ENCODE data around the gene PYGB.
A peak's percentile ranks its signal among the peaks of the same experiment; 100 is the strongest.

Gene PYGB

DNA sequence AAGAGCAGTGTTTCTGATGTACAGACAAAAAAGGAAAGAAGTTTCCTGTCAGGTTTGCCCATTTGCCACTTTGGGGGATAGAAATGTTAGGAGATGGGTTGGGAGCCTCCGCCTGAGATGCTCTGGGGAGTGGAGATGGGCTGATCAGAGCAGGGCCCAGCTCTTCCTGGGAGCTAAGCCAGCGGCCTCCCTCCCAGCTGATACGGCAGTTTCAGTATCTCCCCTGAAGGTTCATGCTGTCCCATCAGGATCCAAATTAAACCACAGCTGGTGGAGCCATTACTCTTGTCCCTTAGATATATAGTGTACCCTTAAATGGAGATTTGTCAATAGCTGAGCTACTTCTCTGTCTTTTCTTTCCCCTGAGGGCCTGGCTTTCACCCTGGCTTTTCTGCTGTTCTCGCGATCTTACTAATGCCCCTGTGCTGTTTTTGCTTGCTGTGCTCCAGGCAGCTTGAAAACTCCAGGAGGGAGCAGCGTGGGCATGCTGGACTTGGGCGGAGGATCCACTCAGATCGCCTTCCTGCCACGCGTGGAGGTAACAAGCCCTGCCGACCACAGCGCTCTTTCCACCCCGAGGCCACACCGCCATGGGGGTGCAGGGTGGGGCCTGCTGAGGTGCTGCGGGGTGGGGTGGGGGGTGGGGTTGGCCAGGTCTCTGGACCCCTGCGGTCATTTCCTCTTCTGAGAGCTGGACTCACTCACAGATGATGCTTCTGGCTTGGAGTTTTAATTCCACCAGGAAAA lies 31.5 kb upstream of the PYGB start:
- DNase-seq: no peak

DNA sequence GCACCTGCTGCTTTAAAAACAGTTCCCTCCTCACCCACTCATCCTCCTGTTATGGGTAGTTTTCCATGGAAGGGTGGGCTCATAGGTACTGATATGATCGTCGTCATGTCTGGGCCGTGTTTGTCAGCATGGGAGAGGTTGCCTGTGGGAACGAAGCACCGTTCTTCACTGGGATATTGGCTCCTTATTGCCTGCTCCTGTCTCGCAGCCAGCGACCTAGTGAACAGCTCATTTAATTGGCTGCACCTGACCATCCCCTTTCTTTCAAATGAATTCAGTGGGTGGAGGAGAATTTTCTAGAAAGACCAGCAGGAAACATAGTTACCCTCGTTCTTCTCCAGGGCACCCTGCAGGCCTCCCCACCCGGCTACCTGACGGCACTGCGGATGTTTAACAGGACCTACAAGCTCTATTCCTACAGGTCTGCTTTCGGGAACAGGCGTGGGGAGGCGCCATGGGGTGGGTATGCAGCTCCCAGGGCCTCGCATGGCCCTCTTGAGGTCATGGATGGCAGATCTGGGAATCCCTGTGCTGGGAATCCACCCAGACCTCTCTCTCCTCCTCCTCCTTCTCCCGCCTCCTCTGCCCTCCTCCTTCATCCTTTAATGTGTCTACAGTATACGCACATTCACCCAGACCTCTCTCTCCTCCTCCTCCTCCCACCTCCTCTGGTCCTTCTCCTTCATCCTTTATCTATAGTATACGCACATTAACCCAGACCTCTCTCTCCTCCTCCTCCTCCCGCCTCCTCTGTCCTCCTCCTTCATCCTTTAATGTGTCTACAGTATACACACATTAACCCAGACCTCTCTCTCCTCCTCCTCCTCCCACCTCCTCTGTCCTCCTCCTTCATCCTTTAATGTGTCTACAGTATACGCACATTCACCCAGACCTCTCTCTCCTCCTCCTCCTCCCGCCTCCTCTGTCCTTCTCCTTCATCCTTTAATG lies 30.4 kb upstream of the PYGB start:
- DNase-seq: no peak

- no peak for DNase-seq
Measured at GRCh38 chr20:25218109-25218486, 29.8 kb upstream of the PYGB start.

- DNase-seq: no peak
Measured at GRCh38 chr20:25218492-25218891, 29.4 kb upstream of the PYGB start.

DNA sequence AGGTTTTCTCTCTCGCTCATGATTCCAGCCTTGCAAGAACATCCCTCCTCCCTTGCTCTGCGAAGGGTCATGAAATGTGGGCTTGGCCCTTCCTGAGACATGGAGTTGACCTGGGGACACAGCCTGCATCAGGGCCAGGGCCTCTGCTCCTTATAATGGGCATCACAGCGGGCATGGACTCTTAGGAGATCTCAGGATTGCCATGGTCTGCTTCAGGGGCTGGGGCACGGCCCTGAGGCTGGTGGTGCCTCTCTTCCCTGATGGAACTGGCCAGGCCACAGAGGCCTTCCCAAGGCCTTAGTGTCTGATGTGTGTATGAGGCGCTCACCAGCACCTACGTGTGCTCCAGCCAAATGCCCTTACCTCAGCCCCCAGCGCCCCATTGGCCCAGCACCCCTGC lies 28.5 kb upstream of the PYGB start:
- DNase-seq: no peak

- no peak for DNase-seq
Measured at GRCh38 chr20:25220021-25220730, 27.7 kb upstream of the PYGB start.

DNA sequence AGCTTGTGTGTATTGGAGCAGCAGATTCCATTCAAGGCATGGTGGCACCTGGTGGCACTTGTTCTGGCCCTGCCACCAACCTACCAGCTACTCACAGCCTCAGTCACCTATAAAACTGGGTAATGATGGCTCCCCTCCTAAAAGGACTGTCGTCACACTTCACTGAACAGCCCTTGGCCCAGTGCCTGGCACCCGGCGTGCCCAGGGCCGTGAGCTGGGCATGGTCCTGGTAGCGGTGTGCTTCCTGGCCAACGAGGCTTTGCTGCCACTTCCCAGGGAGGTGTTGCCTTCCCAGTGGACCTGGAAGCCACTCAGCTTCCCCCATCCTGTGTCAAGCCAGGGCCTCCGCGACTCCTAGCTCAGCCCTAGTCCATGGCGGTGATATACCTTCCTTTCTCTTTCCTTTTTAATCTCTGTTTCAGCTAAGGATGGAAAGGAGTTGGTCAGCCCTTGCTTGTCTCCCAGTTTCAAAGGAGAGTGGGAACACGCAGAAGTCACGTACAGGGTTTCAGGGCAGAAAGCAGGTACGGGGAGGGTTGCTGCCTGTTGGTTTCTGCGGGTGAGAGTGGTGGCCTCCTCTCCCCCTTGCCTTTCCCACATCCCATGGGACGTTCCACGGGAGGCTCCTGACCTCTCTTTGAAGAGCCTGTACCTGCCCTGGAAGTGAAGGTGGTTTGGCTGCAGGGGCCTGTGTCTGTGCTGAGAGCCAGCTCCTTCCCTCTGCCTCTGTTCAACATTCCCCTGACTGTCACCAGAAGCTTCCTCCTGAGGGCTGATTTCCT lies 26.9 kb upstream of the PYGB start:
- no peak for DNase-seq

GRCh38 chr20:25221592-25222460 lies 26.1 kb upstream of the PYGB start:
- DNase-seq: no peak

DNA sequence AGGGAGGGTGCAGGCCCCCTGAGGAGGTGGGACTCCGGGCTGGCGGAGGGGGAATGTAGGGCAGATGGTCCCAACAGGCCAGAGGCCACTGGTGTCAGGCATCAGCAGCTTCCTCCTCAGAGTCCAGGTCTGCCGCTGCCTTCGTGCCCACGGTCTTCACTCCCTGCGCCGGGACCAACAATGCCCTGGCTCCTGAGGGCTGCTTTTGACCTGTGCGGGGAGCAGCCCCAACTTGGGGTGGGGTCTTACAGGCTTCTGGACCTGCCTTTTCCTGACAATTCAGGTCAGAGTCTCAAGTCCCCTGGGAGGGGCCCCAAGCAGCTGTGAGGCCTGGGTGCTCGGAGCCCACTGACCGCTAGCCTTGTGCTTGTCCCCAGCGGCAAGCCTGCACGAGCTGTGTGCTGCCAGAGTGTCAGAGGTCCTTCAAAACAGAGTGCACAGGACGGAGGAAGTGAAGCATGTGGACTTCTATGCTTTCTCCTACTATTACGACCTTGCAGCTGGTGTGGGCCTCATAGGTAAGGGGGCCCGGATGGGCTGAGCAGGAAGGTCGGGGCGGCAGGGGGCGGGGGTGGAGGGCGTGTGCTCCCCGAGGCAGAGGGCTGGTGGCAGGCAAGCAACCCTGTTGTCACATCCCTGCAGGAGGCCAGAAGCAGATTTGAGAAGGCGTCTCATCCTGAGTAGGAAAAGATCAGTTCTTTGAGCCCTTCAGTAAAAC lies 25.3 kb upstream of the PYGB start:
- no peak for DNase-seq

DNA sequence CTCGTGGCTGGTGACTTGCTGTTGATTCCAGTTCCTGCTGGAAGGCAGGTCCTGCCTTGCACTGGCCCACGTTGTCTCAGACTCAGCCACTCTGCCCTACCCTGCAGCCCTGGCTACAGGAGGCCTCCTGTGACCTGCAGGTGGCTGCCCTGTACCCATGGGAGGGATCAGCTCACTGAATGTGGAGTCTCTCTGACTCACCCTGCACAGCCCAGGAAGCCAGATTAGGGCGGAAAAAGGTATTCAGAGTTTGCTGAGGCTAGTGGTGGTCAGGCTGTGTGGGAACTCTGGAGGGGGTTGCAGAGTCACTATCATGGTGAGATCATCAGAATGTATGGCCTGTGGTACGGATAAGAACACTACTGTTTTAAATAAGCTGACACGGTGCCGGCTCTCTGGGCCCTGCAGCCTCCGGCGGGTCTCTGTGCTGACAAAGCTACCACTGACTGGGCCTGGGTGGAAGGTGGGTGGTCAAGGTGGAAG lies 24.7 kb upstream of the PYGB start:
- DNase-seq: peak; percentile 78

DNA sequence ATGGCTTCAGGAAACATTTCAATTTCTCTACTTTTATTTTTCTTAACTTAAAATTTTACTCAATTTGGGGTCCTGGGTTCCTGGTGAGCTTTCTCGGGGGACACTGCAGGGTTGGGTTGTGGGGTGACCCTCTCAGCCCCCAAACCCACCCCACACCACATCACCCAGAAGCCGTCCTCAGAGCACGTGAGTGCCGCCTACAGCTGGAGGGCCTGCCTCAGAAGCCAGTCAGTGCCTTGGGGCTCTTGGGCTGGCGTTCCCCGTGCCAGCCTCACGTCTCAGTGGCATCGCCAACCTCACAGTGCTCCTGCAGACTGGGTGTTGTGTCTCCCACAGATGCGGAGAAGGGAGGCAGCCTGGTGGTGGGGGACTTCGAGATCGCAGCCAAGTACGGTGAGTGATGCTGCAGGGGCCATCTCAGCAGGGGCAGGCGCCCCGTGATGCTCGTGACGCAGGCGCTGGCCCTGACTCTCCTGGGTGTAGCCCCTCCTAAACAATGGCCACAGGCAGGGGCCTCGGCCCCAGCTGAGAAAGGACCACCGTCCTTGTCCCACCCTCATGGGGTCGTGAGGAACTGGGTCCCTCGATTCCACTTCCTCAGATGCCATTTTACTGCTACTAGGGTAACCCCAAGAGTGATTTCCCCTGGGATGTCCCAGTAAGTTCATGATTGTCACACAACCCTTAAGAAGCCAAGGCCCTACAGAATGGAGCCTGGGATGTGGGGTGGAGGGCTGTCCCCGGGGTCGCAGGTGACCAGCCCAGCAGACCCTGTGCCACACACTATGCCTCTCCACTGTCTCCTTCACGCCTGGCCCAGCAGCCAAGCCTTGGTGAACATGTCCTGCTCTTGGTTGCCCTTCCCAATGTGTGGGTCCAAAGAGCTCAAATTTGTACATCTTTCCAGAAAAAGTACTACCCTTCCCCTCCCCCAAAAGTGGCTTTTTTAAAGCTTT lies 23.8 kb upstream of the PYGB start:
- no peak for DNase-seq

- DNase-seq: no peak
Measured at GRCh38 chr20:25224941-25225340, 22.9 kb upstream of the PYGB start.

- DNase-seq: no peak
Measured at GRCh38 chr20:25225642-25226432, 22.0 kb upstream of the PYGB start.

DNA sequence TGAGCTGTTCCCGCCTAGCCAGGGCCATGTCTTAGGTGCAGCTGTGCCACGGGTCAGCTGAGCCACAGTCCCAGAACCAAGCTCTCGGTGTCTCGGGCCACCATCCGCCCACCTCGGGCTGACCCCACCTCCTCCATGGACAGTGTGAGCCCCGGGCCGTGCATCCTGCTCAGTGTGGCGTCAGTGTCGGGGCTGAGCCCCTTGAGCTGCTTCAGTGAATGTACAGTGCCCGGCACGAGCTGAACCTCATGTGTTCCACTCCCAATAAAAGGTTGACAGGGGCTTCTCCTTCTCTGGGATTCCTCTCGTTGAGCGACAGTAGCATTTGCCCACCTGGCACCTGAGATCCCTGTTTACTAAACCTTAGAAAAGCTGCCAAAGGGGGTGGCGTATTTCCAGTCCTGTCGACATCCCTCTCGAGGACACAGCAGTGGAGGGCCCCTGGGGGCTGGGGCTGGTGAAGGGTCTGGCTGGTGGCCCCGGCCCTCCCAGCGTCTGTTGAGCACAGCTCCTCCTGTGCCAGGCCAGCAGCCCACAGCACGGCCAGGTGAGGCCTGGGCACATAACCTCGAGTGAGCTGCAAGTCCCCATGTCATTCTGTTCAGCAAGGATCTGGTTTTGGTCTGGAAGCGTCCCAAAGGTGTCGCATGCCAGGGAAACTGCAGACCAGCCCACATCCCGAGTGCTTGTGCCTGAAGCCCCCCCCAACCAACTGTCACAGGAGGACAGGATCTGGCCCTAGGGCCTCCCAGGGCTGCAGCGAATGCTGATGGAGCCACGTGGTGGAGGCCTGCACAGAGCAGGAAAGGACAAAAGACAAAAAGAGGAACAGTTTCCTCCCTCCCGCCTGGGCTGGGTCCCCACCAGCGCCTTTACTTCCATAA lies 21.2 kb upstream of the PYGB start:
- no peak for DNase-seq

DNA sequence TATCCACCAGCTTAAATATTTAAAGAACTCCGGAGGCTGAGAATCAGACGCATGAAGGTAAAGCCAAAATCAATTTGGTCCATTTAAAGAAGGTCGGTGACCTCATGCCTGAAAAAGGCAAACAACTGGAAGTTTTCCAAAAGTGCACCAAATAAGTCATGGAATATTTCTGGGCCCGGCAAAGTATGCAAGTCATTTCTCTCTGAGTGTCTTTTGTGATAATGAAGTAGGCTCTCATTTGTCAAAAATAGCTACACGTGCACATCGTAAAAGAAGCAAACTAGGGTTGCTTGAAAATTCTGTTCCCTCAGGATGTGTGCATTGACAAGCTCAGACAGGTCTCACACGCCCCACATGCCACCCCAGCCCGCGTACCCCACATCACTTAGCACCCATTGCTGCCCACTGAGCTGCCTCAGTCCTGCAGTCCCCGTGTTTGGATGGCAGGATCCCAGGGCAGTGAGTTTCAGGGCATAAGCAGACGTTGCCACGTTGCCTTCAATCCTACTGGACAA lies 20.5 kb upstream of the PYGB start:
- DNase-seq: no peak

DNA sequence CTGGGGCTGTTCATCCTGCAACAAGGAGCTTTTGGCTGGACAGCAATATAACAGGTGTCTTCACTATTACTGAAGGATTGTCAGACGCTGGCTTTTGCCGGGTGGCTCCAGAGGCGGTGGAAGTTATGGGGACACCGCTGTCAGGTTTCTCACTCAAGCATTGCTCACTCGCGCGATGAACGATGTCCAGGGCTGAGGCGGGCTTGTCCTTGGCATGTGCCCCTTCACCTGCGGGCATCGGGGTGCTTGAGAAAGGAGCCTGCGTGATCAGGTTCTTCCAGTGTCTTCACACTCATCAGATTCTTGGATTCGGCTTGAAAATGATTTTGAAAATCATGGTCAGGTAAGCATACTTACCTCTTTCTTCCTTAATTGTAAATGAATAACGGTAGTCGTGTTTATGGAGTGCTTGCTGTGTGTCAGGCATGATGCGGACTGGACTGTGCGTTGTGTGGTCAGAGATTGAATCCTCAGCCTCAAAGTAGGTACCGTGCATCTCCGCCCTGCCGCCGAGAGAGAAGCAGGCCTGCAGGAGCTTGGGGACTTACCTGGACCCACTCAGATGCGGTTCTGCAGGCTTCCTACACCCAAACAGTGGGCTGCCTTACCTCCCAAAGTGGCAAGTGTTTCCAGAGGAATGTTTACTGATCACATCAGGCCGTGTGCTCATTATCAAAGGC lies 18.3 kb upstream of the PYGB start:
- no peak for DNase-seq

Data from activated CD4-positive, alpha-beta T cell treated with anti-CD3 and anti-CD28 coated beads, Interleukin-2, amount 50 U/mL, for 16 hours (primary cell).